GM21390 (cell line): ENCODE results near the gene HUS1.
"Not testable (repeated sequence)": the region's sequence is repeated elsewhere in the genome, so short reads cannot be mapped to it uniquely, and the experiment has no call there.

Experiments
- ATAC-seq: cut with Tn5 transposase; IDR thresholded peaks from one replicate; pipeline ENCODE4 v1.9.1; 2021; ENCODE audit not compliant: unreplicated experiment

The HUS1 gene

GRCh38 chr7:47980648-47981047, 1.2 kb upstream of the HUS1 start:
- not testable (repeated sequence) for ATAC-seq

GRCh38 chr7:47979832-47980181, 392 bp upstream of the HUS1 start:
- ATAC-seq, result no peak

DNA sequence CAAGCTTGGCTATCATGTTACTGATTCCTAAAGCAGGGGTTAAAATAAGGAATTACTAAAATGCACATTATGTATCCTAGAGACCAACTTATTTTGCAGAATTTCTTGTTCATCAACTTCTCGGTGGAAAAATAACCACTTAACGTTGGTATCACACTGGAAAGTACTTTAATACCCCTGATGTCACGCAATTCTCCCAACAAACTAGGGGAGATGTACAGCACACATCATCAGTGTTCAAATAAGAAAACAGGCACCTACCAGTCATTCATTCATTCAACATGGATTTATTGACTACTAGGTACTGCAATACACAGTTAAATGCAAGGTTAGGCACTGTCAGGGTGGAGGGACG, 648 bp downstream of the HUS1 start:
- no peak for ATAC-seq

GRCh38 chr7:47973739-47974138, 5.7 kb downstream of the HUS1 start:
- no peak for ATAC-seq

GRCh38 chr7:47970761-47971160, 8.7 kb downstream of the HUS1 start:
- ATAC-seq, result no peak

DNA sequence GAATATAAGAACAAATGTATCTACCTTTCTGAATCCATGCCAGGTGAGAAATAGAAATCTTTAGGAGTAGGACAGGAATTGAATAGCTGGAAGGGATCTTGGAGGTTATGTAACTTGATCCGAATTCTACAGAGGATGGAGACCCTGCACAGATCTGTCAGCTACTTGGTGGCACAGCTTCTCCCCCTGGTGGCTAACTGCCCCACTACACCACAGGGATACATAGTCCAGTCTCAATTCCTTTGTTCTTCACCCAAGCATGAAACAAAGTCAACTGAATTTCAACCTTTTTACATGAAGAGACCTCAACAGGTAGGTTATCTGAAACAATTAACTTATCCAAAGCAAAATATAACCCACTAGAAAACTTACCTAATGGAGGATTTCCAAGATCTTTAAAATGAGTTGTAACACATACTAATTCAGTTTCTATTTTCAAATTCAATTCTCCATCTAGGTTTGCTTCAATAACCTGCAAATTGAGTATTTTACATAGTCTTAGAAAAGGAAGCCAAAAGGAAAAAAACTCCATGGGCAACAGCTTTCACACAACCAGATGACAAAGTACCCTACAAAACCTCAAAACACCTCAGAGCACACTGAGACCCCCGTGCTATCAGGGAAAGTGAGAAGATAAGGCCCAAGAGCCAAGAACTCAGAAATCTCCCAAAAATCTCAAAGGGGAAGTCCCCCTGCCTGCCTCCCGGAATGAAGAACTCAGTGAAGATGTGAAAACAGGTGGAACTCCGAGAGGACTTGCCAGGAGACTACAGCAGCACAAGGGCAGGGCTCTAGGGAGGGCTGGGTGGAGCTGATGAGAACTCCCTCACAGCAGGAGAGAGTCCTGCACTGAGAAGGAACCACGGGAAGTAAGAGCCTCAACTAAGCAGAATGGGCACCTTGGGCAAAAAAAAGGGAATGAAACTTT, 10.3 kb downstream of the HUS1 start:
- peak; percentile 81 for ATAC-seq

DNA sequence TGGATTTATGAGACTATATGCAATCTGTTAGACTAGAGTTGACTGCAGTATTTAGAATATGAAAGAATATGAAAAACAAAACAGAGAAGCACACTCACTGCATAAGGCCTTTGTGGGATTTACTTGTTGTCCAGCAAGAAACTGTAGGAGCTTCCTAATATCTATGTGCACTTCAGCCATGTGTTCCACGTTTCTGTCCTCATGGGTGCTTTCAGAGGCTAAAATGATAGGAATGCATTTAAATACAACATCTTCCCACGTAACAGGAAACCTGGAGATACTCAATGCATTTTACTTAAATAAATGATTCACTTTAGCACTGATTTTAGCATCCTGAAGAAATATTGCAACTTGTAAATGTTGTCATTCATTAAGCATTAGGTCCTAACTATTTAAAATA, 11.7 kb downstream of the HUS1 start:
- ATAC-seq, result no peak

GRCh38 chr7:47967123-47967522, 12.3 kb downstream of the HUS1 start:
- ATAC-seq, result no peak

DNA sequence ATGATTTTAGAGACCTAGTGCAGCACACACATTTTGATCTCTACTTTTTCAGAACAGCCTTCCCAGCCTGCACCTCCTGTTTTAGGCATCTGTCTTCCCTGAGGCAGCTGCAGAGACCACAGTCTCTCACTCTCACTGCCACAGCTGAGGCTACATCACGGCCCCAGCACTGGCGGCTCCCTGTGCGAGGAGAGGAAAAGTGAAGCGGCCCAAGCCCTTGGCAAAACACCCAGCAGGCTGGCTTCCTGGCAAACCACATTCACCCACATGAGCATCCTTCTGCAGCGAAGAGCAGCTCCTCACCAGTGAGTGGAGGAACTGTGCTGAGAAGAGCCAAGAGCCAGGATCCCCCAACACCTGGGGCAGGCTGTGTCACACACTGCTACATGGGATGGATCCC, 14.0 kb downstream of the HUS1 start:
- no peak for ATAC-seq

GRCh38 chr7:47962262-47962661, 17.2 kb downstream of the HUS1 start:
- no peak for ATAC-seq

GRCh38 chr7:47957156-47957555, 22.3 kb downstream of the HUS1 start:
- ATAC-seq, result no peak

DNA sequence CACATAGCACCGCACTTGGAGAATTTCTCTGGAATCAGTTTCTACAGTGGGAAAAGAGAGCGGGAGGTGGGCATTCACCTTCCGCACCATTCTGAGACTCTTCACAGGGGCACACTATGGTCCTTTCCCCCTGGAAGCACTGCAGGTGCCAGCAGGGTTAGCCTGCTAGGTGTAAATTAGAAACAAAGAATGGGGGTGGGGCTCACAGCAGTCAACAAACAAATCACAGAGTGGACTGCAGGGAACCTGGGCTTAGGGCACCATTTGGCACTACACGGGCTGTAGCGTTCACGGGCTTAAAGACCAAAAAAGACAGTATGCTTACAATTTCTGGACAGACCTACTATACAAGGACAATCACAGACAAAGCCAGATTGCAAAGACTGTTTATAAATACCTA, 23.2 kb downstream of the HUS1 start:
- no peak for ATAC-seq

DNA sequence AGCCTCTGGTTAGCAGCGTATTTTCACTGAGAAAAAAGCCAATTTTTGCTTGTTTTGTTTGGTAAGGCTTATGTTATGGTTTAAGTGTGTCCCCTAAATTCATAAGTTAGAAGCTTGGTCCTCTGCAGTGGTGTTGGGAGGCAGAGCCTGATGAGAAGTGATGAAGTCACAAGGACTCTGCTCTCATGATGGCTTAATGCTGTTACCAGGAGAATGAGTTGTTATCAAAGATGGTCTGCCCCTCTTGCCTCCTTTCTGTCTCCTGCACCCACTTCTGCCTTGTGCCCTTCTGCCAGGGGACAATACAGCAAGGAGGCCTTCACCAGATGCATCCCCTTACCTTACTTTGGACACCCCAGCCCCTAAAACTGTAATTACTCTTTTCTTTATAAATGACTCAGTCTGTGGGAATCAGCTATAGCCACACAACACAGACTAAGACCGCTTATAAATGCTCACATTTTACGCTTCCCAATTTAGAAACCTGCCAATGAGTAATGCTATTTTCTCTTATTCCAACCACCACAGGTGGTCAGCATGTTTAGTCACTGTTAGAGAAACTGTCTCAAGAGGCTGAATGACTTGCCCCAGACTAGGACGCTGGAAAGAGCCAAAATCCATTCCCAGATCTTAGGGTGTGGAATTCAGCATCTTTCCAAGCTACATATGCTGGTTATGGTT, 25.0 kb downstream of the HUS1 start:
- peak; percentile 44 for ATAC-seq

- ATAC-seq, result peak; percentile 70
These were observed 25.6 kb downstream of the HUS1 start for GRCh38 chr7:47953822-47954221.

DNA sequence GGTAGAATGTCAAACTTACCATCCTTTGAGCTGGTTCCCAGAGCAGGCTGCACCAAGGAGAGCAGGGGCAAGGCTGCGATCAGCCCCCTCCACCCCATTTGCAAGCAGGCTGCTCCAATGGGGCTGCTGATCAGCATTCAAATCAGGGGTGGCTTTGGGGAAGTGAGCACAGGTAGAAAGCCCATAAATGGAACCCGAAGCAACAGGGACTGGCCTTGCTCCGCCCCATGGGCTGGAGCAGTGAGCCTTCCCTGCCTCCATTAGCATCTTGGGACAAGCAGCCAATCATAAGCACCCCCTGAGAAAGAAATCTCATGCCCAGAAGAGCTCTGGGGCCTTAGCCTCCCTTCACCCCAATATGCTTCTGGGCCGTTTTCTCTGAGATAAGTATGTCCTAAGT, 27.2 kb downstream of the HUS1 start:
- no peak for ATAC-seq

GRCh38 chr7:47951374-47951773, 28.0 kb downstream of the HUS1 start:
- ATAC-seq, result peak; percentile 27

GRCh38 chr7:47950714-47951113, 28.7 kb downstream of the HUS1 start:
- no peak for ATAC-seq

- ATAC-seq, result no peak
These were observed 29.7 kb downstream of the HUS1 start for GRCh38 chr7:47949703-47950102.

- ATAC-seq, result no peak
These were observed 31.1 kb downstream of the HUS1 start, which contains the start of gene PKD1L1 for GRCh38 chr7:47948141-47948790. Gene PKD1L1, minus strand, starts transcription at chr7:47948466. Its CDS starts 26 bp downstream, at chr7:47948440.

DNA sequence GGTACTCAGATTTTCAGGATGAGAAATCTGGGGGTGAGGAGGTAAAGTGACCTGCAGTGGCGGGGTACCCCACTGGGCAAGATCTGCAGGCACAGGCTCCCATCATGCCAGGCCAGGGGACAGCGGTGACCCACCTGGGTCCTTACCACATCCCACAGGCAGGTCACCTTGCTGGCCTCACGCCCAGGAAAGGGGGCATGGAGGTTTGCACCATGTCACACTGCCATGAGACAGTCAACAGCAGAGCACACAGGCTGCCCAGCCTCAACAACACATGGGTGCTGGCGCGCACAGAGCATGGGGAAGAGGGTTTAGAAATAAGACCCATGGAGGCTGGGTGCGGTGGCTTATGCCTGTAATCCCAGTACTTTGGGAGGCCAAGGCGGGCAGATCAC, 32.1 kb downstream of the HUS1 start:
- ATAC-seq, result no peak

GRCh38 chr7:47946581-47947354, 32.6 kb downstream of the HUS1 start:
- no peak for ATAC-seq
